Chondrocyte (in vitro differentiated cells): ENCODE data around the gene NEMP2. TPM values are rescaled to one million over a fixed set of nuclear protein-coding genes. Genes with fewer than 3 reads are reported as not detected.

Experiments used
- DNase-seq: peaks from one replicate; pipeline ENCODE4 v3.0.0; 2021; ENCODE audit warnings: mixed read lengths, low spot score
- H3K27ac Mint-ChIP-seq: one replicate; pipeline ENCODE4 v1.8.0; 2021; ENCODE audit warnings: mild to moderate bottlenecking, moderate library complexity, mixed read lengths; ENCODE audit not compliant: unreplicated experiment
- H3K27me3 Mint-ChIP-seq: 2 replicates; pipeline ENCODE4 v1.8.0; 2021; ENCODE audit warnings: low read depth, mixed read lengths
- H3K36me3 Mint-ChIP-seq: 2 replicates; pipeline ENCODE4 v1.8.0; 2021; ENCODE audit warnings: low read depth, mixed read lengths
- H3K4me1 Mint-ChIP-seq: 2 replicates; pipeline ENCODE4 v1.8.0; 2021; ENCODE audit warnings: low read depth, mild to moderate bottlenecking, mixed read lengths
- H3K4me3 Mint-ChIP-seq: one replicate; pipeline ENCODE4 v1.8.0; 2021; ENCODE audit warnings: mild to moderate bottlenecking, moderate library complexity, mixed read lengths; ENCODE audit not compliant: unreplicated experiment
- H3K9me3 Mint-ChIP-seq: 2 replicates; pipeline ENCODE4 v1.8.0; 2021; ENCODE audit warnings: low read depth, mixed read lengths
- CTCF ChIP-seq: fragments of 200-600 bp; sonication (generic); IDR thresholded peaks from 2 replicates; pipeline ENCODE4 v1.5.0; 2021; ENCODE audit warnings: antibody characterized with exemption, mild to moderate bottlenecking, moderate library complexity
- total RNA-seq: library from RNA; stranded (reverse); gene quantifications from 3 replicates; pipeline ENCODE4 v1.2.1, GENCODE V29; 2021

The NEMP2 gene
- total RNA-seq, 1 donor from 2014 or later, result 8.9 TPM

DNA sequence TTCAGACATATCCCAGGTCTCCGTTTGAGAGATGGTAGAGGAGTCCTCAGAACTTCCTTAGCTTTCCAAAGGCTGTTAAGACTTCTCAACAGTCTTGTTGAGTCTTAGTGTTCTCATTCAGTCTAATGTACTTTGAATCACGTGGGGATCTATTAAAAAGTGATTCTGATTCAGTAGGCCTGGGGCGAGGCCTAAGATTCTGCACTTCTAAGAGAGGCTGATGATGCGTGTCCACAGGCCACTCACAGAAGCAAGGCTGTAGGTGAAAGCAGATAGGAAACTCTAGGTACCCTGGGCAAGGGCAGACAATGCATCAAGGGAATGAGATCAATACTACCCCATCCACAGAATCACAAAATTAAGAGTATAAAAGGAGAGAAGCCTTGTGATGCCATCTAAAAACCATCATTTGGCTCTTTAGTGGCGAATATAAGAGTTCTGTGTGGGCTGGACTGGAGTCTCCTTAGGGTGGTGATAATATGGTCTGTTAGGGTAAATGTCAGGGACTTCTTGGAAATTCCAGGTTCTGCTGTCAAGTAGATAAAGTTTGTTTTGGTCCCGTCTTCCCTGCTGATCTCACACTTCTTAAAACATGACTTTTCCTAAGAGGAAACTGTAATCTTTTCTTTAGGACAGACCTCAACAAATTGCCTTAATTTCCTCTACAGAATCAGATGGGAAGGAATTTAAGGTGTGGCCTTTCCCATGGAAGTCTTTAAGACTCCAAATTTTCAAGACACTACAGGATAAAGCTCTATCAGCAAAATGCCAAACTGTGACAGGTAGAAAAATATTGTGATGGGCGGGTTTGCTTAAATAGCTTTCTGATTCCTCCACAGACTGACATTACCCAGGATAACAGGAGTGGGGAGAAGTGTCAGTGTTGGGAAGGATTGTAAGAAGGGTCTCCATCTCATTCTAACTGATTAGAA, 45.7 kb upstream of the NEMP2 start:
- no peak for TF ChIP-seq CTCF
- no peak for DNase-seq
- H3K4me3 Mint-ChIP-seq, result no peak overlapping the region
- no peak overlapping the region for H3K27ac Mint-ChIP-seq
- H3K4me1 Mint-ChIP-seq, result peaks cover 53% of the 10 kb centered on the region
- no peaks in the 10 kb centered on the region for H3K9me3 Mint-ChIP-seq
- no peaks in the 10 kb centered on the region for H3K36me3 Mint-ChIP-seq
- no peaks in the 10 kb centered on the region for H3K27me3 Mint-ChIP-seq

DNA sequence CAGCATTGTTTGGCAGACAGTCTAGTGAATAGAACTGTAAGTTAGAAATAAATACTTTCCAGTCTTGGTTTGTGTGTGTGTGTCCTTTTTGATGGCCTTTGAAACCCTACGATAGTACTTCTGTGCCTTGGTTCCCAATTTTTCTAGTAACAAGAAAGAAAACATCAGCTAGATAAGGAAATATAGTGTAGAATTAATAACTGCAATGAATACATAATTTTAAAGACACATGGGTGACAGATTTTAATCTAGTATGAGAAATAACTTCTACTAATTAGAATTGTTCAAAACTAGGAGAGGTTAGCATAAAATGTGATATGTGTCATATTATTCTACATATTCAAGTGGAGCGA, 44.5 kb upstream of the NEMP2 start:
- no peaks in the 10 kb centered on the region for H3K27me3 Mint-ChIP-seq
- DNase-seq, result no peak
- TF ChIP-seq CTCF, result no peak
- H3K4me3 Mint-ChIP-seq, result no peak overlapping the region
- peak overlapping the region; percentile 71 for H3K27ac Mint-ChIP-seq
- peaks cover 51% of the 10 kb centered on the region for H3K4me1 Mint-ChIP-seq
- no peaks in the 10 kb centered on the region for H3K9me3 Mint-ChIP-seq
- no peaks in the 10 kb centered on the region for H3K36me3 Mint-ChIP-seq

DNA sequence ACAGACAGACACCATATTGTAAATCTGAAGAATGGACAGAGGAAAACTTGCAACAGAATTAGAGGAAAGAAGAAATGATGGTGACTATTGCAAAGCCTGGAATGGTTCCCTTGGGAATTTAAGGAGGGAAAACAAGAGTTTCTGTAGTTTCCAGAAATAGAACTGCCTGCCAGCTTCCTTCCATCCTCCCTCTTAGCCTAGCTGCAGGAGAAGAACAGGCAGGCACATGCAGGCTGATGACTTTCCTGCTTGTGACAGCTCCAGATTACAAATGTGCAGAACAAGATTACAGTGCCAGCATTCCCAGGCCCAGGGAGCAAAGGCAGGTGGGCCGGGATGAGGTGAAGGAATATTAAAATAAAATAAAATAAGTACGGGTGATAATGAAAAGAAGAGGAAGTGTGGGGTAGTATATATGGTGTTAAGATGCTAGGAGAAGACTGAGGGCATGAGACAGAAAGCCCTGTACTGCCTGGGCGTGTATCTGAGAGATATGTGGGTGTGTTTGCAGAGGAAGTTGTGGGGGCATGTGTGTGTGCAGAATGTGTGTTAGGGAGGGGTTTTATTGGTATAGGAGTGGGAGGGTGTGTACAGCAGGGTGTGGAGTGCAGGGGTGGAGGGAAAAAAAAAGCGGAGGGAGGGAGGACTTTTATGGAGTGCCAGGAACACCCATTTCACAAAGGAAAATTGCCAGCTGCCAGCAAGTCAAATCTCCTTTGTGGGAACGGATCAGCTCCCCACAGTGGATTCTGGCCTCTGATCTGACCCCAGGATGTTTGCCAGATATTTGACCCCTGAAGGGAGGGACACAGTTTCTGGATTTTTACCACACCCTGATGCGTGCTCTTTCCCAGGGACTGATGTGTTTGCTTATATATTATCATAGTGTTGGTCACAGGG, 43.9 kb upstream of the NEMP2 start:
- no peaks in the 10 kb centered on the region for H3K9me3 Mint-ChIP-seq
- DNase-seq, result no peak
- H3K27ac Mint-ChIP-seq, result peak overlapping the region; percentile 76
- H3K4me1 Mint-ChIP-seq, result peaks cover 46% of the 10 kb centered on the region
- H3K36me3 Mint-ChIP-seq, result no peaks in the 10 kb centered on the region
- H3K4me3 Mint-ChIP-seq, result peak overlapping the region; percentile 29
- no peaks in the 10 kb centered on the region for H3K27me3 Mint-ChIP-seq
- TF ChIP-seq CTCF, result no peak

DNA sequence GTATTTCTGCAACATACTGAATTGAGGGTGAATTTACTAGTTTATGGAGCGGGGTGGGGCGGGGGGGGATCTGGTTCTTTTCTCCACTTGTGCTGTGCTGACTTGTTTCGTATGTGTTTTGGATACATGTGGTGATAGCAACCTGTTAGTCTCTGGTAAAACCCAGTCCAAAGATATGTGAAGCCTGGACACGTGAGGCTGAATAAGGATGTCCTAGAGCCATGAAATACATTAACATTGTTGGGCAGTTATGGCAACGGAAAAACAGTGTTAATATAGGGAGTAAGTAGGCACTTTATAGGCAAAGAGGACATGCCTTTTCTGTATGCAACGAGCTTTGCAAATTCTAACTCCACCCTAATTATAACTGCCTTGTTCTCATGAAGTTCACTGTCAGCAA, 42.1 kb upstream of the NEMP2 start:
- no peak for DNase-seq
- no peaks in the 10 kb centered on the region for H3K9me3 Mint-ChIP-seq
- H3K36me3 Mint-ChIP-seq, result no peaks in the 10 kb centered on the region
- no peak for TF ChIP-seq CTCF
- H3K4me1 Mint-ChIP-seq, result peaks cover 48% of the 10 kb centered on the region
- no peak overlapping the region for H3K27ac Mint-ChIP-seq
- no peak overlapping the region for H3K4me3 Mint-ChIP-seq
- H3K27me3 Mint-ChIP-seq, result no peaks in the 10 kb centered on the region

DNA sequence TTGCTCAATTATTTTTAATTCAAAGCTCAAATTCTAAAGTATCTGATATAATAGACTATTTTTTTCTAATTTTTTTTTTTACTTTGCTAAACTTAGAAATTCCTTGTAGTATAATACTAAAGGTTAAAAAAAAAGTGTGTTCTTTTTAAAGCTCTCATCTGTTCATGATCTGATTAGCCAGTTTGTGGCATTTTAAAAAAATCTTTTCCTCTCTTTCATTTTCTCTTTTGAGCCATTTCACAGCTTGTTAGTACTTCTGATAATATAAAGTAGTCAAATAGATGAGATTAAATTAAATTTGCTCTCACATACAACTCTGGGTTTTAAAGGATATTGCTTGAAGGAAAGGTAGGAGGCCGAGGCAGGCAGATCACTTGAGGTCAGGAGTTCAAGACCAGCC, 40.7 kb upstream of the NEMP2 start:
- no peak overlapping the region for H3K27ac Mint-ChIP-seq
- no peak overlapping the region for H3K4me3 Mint-ChIP-seq
- no peaks in the 10 kb centered on the region for H3K27me3 Mint-ChIP-seq
- H3K4me1 Mint-ChIP-seq, result peaks cover 50% of the 10 kb centered on the region
- H3K9me3 Mint-ChIP-seq, result no peaks in the 10 kb centered on the region
- TF ChIP-seq CTCF, result no peak
- DNase-seq, result no peak
- H3K36me3 Mint-ChIP-seq, result no peaks in the 10 kb centered on the region
